Measurements from ENCODE around the gene SUCLG1. TPM values are rescaled to one million over a fixed set of nuclear protein-coding genes. Genes with fewer than 3 reads are reported as not detected.
A peak's percentile ranks its signal among the peaks of the same experiment; 100 is the strongest.
"Not testable (repeated sequence)": the region's sequence is repeated elsewhere in the genome, so short reads cannot be mapped to it uniquely, and the experiment has no call there.

The SUCLG1 gene
- polyA plus RNA-seq, 3 donors, result 160 to 198 (median 164) TPM

DNA sequence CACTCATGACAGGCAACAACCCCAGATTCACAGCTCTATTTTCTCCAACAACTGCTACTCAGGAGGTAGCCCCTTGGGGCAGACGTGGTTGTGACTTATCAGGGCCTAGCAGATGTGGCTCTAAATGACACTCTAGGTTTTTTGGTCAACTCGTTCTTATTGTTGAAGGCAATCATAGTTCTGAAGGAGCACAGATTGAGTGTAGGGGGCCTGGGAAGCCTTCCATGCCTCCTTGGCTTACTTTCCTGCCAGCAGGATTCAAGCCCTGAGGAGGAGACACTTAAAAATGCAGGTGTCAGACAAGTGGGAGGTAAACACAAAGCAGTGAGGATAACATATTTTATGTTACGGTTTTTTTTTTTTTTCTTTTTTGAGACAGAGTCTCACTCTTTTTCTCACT lies 23.5 kb upstream of the SUCLG1 start:
- no peak for DNase-seq (ENCODE audit: extremely low read depth in 1 of 11, low read depth in 9 of 11, low spot score in 4 of 11)

DNA sequence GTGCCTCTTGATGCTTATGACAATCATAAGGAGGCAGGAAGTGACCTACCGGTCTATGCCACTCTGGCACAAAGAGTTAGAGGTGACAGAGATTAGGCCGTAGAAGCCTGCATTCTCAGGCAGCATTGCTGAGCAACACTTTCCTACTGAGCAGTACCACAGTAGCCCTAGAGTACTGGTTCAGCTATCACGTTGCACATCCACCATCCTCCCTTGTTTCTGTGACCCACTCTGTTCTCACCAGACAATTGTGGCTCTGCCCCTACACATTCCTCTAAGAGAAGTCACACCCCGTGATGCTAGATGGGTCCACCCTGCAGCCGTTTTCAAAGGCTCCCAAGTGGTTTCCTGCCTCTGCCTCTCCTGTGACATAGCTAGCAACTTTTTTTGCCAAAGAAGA lies 22.6 kb upstream of the SUCLG1 start:
- no peak for DNase-seq (ENCODE audit: extremely low read depth in 1 of 11, low read depth in 9 of 11, low spot score in 4 of 11)

DNA sequence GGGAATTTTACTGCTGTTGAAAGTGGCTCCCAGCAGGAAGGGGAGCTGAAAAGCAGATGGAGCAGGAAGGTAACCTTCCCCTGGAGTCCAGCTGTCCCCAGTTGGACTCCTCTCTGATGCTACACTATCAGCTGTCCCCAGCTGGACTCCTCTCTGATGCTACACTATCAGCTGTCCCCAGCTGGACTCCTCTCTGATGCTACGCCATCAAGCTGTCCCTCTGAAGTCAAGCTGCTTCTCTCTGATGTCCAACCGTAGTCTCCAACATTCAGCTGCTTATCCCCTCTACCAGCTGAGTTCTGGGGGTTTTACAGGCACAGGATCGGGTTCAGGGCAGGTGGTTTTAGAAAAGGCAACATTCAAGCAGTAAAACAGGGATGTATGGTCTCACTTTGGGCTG lies 19.8 kb upstream of the SUCLG1 start:
- no peak for DNase-seq (ENCODE audit: extremely low read depth in 1 of 11, low read depth in 9 of 11, low spot score in 4 of 11)

DNA sequence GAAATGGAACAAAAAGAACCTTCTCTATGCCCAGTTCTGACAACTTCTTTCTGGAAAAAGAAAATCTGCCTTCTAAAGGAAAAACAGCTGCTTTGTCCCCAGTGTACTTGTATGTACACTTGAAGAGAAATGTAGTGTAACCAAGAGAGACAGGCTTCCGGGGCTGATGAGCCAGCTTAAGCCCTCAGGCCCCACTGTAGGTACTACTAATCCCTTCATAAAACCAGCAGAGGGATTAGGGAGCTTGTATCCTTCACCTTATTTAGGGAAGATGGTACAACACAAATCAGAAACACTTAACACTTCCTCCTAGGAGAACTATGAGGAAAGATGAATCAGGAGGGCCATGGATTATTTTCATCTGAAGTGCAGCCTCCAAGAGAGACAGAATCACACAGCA lies 18.8 kb upstream of the SUCLG1 start:
- DNase-seq (ENCODE audit: extremely low read depth in 1 of 11, low read depth in 9 of 11, low spot score in 4 of 11), result no peak

DNA sequence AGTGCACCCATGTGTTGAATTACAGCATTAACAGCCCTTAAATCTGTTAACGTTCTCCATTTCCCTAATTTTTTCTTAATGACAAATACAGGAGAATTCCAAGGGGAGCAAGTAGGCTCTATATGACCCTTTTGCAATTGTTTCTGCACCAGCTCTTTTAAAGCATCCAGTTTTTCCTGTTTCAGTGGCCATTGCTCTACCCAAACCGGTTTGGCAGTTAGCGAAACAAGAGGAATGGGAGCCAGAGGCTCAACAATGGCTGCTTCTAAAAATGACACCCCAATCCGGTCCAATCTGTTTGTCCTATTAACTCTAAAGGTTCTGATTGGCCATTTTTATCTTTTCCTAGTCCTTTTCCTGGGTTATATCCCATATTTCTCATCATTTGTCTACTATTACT lies 15.1 kb upstream of the SUCLG1 start:
- DNase-seq (ENCODE audit: extremely low read depth in 1 of 11, low read depth in 9 of 11, low spot score in 4 of 11), result peak in 4 of 11 donors; percentile 24 to 56 (median 47)

DNA sequence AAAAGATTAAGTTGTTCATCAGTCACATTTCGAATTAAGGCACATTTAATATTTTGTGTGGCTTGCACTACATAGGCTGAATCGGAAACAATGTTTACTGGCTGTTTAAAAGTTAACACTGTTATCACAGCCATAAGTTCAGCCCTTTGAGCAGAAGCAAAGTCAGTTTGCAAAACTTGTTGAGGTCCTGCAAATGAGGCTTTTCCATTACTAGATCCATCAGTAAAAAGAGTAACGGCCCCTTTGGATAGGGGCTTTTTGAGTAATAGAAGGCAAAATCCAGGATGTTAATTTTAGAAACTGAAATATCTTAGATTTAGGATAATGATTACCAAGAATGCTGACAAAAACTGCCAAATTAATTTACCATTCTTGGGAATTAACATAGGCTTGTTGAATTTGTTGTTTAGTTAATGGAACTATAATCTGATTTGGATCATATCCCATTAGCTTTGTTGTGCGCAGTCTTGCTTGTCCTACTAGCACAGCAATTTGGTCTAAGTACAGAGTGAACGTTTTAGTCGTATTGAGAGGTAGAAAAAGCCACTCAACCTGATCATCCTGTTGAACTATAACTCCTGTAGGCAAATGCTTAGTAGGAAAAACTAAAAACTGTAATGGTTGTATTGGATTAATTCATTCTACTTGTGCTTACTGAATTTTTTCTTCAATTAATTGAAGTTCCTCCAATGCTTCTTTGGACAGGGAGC lies 13.9 kb upstream of the SUCLG1 start:
- peak in 1 of 11 donors; percentile 29 for DNase-seq (ENCODE audit: extremely low read depth in 1 of 11, low read depth in 9 of 11, low spot score in 4 of 11)

DNA sequence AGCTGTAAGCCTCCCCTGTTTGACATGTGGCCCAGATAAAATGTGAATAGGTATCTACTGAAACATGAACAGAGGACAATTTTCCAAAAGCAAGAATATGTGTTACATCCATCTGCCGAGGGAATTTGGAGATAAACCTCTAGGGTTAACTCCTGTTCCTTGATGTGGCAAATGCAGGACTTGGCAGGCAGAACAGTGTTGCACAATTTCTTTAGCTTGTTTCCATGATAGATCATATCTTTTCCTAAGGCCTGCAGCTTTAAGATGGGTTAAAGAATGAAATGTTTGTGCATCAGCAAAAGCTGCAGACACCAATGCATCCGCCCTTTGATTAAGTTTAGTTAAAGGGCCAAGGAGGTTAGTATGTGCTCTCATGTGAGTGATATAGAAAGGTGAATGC lies 13.3 kb upstream of the SUCLG1 start:
- DNase-seq (ENCODE audit: extremely low read depth in 1 of 11, low read depth in 9 of 11, low spot score in 4 of 11), result not testable (repeated sequence)

DNA sequence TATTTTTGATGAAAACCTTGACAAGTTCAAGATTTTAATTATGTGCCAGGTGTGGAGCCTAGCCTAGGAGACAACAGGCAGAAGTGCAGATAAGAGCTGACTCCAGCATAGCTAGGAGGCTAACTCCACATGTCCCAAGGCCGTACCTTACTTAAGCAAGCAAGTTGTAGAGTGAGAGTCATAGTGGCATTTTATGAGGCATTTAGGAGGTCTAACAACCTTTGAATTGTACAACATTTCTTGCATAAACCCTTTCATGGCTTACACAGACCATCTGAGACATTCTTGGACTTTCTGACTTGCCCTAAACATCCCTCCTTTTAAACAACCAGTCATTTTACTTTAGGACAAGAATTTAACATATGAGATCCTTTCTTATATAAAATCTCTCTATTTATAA lies 8.3 kb upstream of the SUCLG1 start:
- no peak for DNase-seq (ENCODE audit: extremely low read depth in 1 of 11, low read depth in 9 of 11, low spot score in 4 of 11)

DNA sequence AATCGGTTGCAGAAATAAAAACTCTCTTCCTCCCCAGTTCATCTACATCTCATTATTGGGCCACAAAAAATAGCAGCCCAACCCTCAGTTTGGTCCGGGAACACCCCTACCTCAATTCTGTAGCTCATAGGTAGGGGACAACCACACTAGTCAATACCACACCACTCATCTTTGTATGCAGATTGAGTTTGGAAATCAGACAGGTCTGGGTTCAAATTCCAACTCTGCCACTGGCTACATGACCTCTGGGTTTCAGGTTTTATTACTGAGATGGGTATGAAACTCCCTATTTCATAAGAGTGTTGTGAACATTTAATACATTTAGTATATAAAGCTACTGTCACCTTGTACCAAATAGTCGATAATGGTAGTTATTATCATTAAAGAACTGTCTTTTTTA lies 2.2 kb upstream of the SUCLG1 start:
- no peak for DNase-seq (ENCODE audit: extremely low read depth in 1 of 11, low read depth in 9 of 11, low spot score in 4 of 11)

DNA sequence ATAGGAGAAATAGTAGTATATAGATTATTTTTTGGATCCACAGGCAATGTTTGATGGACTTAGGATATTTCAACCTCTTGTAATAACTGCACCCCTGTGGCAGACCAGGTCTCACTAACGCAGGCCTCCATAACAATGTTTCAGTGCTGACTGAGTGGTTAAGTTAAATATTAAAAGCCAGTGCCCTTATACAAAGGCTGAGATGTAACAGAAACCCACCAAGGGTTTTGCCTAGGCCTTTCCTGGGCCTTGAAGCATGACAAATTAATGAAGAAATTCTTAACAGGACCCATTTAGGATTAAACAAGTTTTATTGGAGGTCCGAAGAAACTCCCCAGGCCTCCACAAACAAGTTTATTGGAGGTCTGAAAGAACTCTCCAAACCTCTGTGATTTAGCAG lies 1.6 kb upstream of the SUCLG1 start:
- DNase-seq (ENCODE audit: extremely low read depth in 1 of 11, low read depth in 9 of 11, low spot score in 4 of 11), result peak in 1 of 11 donors; percentile 17

DNA sequence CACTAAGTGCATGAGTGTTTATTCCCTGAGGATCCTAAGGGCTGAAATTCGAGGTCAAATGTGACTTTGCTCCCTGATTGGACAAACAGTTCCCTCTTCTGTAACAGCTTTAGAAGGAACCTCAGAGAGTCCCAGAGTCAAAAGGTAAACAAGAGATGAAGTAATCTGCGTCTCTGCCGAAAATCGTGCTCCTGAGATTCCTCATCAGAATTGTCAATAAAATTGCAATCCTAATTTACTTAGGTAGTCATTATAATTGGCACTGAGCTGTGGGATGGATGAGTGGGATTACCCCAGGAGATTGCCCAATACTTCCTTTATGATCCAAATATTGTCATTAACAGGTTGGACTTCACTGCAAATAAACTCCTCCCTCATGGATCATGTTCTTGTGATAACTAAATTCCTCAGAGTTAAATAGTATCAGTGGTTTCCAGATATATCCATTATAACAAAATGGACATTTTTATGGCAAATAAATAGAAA lies 907 bp upstream of the SUCLG1 start:
- no peak for DNase-seq (ENCODE audit: extremely low read depth in 1 of 11, low read depth in 9 of 11, low spot score in 4 of 11)

DNA sequence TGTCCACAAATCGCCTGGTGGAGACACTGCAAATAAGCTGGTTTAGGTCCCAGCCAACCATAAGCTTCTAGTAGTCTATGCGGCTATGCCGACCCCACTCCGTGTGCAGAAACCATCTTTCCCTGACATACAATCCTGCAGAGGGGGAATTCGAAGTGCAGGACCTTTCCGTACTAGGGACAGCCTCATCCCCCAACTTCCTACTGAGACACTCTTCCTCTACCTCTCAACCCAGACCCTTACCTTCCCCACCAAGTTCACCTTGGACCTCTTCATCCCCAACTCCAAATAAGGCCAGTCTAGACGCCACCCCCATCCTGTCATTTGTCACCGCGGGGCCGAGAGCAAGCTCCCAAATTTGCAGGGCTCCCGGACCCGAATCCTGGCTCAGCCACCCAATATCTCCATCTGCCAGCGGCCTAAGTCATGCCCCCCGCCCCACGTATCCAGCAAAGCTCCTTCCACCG lies 496 bp downstream of the SUCLG1 start:
- peak in 1 of 11 donors; percentile 20 for DNase-seq (ENCODE audit: extremely low read depth in 1 of 11, low read depth in 9 of 11, low spot score in 4 of 11)

DNA sequence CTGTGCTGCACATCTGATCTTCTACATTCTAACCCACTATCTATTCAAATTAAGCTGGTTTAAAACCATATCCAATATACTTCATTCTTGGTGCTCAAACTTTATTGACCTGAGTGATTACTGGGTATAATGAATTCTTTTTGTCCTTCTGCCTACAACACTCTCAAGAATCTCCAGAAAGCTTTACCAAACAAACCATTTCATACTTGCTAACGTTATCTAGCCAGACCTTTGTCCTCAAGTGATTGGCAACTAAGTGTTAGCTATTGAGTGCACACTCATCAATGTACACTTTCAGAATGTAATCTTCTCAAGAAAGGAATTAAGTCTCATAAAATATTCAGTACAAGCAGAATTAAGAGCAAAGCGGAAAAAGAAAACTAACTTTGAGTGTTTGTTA lies 1.4 kb downstream of the SUCLG1 start:
- no peak for DNase-seq (ENCODE audit: extremely low read depth in 1 of 11, low read depth in 9 of 11, low spot score in 4 of 11)

DNA sequence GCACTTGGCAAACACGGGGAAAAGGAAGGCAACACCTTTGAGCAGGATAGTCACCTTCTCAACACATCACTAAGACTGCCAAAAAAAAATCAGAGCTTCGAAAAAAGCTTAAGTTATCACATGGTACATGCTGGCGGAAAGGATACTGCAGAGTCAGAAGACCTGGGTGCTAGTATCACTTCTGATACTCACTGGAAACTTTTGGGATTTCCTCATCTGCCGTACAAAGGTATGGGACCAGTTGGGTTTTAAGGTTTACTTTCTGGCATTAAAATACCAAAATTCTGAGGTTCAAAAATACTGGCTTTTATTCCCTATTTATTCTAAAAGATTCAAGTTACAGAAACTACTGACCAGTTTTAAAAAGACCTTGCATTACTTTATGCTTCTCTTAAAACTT lies 2.9 kb downstream of the SUCLG1 start:
- no peak for DNase-seq (ENCODE audit: extremely low read depth in 1 of 11, low read depth in 9 of 11, low spot score in 4 of 11)

DNA sequence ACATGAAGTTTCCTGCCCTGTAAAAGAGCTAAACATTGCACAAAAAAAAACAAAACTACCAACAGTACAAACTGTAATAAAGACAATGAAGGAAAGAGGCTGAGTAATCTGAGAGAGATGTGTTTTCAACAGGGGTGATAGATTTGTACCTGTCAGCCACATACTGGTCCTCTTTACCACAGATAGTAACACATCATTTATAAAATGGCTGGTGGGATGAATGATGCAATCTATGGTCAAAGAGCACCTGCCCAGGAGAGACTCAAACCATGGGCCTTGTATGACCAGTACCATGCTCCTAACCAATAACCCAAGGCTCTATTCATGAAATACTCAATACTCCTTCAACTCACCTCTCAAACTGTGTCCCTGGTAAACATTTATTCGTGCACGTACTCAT lies 4.5 kb downstream of the SUCLG1 start:
- DNase-seq (ENCODE audit: extremely low read depth in 1 of 11, low read depth in 9 of 11, low spot score in 4 of 11), result no peak

DNA sequence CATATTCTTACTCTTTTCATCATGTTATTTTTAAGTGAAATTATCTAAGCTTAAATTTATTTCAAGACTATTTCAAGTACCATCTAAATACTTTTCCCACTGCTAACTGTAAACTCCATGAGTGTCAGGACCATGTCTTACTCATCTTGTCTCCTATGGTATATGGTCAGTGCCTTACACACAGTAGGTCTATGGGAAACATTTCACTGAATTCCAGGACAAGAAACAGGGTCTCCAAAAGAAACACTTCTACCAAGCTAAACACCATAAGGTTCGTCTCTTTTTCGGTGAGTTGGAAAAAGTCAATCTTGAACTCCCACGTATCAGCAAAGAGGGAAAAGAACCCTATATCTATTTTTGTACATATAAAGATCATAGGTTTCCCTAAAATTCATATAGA lies 6.5 kb downstream of the SUCLG1 start:
- no peak for DNase-seq (ENCODE audit: extremely low read depth in 1 of 11, low read depth in 9 of 11, low spot score in 4 of 11)

DNA sequence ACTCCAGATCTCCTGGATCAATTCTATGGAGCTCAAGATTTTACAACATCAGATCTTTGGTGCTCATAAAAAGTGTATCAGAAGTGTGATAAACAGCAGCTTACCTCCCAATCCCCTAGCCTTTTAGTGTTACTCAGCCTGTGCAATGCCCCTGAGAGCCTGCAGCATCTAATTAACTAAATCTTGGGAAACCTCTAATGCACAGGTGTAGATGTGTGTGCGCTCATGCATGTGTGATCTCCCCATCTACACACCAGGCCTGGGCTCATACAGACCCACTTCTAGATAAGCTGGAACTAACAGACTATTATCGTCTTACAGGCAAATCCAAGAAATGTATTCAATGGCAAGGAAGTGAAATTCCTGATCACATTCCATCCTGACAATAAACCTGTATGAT lies 7.5 kb downstream of the SUCLG1 start:
- no peak for DNase-seq (ENCODE audit: extremely low read depth in 1 of 11, low read depth in 9 of 11, low spot score in 4 of 11)

DNA sequence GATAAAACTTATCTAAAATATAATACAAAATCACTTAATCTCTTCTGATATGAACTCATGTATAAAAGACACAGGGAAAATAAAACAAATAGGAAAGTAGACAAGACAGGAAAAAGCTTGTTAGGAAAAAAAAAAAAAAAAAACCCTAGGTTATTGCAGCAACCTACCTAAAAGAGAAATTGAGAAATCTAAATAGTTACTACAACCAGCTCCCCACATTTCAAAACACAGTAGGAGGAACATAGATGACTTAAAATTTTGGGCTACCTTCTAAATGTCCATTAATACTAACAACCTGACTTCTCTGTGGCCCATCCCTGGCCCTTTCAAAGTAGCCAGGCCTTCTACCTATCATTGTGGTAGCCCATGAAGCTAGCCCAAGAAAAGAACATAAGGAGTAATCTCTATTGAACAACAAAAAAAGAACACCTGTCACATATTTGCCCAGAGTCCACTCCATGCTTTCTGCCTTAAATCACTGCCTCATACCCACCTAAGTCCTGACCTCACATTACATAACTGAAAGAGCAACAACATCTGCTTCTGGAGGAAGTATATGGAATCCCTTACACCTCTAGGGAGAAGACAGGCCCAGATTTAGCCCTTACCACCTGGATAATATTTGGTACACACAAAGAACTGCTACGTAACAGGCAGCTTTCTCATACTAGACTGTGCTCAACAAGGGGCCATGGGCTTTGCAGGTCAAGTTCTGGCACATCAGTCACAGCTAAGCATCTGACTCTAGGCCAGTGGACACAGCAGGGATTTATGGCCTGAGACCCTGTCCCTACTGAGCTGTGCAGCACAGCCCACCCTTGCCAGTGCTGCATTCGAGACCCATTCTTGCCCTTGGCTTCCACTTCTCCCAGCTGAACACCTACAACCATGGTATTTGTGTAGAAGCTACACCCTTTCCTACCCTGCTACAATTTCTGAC lies 8.5 kb downstream of the SUCLG1 start:
- no peak for DNase-seq (ENCODE audit: extremely low read depth in 1 of 11, low read depth in 9 of 11, low spot score in 4 of 11)

DNA sequence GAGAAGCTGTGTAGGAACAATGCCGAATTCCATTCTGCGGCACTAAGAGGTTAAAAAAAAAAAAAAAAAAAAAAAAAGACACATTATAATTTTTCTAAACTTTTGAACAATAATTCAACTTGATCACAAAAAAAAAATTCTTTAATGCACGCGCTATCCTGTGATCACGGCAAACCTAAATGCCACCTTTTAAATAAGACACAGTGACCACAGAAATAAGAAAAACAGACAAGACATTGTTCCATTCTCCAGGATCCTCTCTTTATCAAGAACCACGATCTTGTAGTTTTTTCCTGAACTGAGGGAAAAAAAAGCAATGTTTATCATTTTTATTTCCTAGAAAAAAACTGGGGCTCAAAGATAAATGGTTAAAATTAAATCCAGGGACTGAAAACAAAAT lies 9.4 kb downstream of the SUCLG1 start:
- no peak for DNase-seq (ENCODE audit: extremely low read depth in 1 of 11, low read depth in 9 of 11, low spot score in 4 of 11)

DNA sequence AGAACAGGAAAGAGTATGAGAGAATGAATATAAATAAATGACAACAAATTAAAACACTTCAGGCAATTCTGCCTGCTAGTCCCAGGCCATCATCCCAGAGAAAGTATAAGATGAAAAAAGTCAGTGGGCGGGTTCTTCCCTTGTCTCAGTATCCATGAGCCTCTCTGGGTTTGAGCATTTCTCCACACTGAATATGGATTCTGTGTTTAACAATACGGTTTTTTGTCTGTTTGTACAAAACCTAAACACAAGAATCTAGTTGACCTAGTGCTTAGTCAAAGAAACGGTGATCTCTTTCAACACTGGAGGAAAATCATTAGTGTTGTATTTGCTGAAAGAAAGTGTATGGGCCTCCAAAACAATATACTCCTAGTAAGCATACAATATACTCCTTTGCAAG lies 10.0 kb downstream of the SUCLG1 start:
- DNase-seq (ENCODE audit: extremely low read depth in 1 of 11, low read depth in 9 of 11, low spot score in 4 of 11), result no peak
